Astrocyte of the cerebellum (primary cell): ENCODE results near the gene GNLY.
"Not testable (repeated sequence)": the region's sequence is repeated elsewhere in the genome, so short reads cannot be mapped to it uniquely, and the experiment has no call there.

Source experiments
- DNase-seq: peaks from one replicate; pipeline ENCODE4 v3.0.0-alpha.2; 2011; ENCODE audit warnings: low read depth
- H3K4me3 ChIP-seq: 2 replicates; pipeline ENCODE4 v1.5.1; 2011; ENCODE audit warnings: mild to moderate bottlenecking, low read depth, low read length, moderate library complexity
- CTCF ChIP-seq: IDR thresholded peaks from 2 replicates; pipeline ENCODE4 v1.5.1; 2012; ENCODE audit warnings: low read length, low read depth, moderate library complexity, mild to moderate bottlenecking; ENCODE audit errors: missing control alignments
- in situ Hi-C: cut with HindIII; loops from 2 replicates; pipeline ENCODE4 v1.10.0; 2017; ENCODE audit warnings: low sequenced_read_pairs

The GNLY gene

GRCh38 chr2:85668009-85668856 is 25.9 kb upstream of the GNLY start, which contains the start of gene SFTPB:
Gene SFTPB, minus strand, starts transcription at chr2:85668199. Its CDS starts 16 bp downstream, at chr2:85668183.
- no peak within 1 kb of the TSS for H3K4me3 ChIP-seq
- TF ChIP-seq CTCF = no peak
- in situ Hi-C loops = no loop called here
- DNase-seq = no peak

GRCh38 chr2:85668857-85669142 is 25.4 kb upstream of the GNLY start:
- in situ Hi-C loops = no loop called here
- no peak overlapping the region for H3K4me3 ChIP-seq
- TF ChIP-seq CTCF = no peak
- no peak for DNase-seq

GRCh38 chr2:85669549-85669948 is 24.6 kb upstream of the GNLY start:
- H3K4me3 ChIP-seq = no peak overlapping the region
- no peak for TF ChIP-seq CTCF
- no peak for DNase-seq
- in situ Hi-C loops = no loop called here

- in situ Hi-C loops, H3K4me3 ChIP-seq, DNase-seq: not testable (repeated sequence)
Measured at GRCh38 chr2:85670416-85670815, 23.7 kb upstream of the GNLY start.

GRCh38 chr2:85672456-85672855 is 21.7 kb upstream of the GNLY start:
- in situ Hi-C loops = no loop called here
- DNase-seq = no peak
- H3K4me3 ChIP-seq = no peak overlapping the region
- TF ChIP-seq CTCF = no peak

- no peak overlapping the region for H3K4me3 ChIP-seq
- no peak for TF ChIP-seq CTCF
- in situ Hi-C loops = no loop called here
- DNase-seq = no peak
Measured at GRCh38 chr2:85673716-85674375, 20.3 kb upstream of the GNLY start.

GRCh38 chr2:85674417-85674816 is 19.7 kb upstream of the GNLY start:
- no peak overlapping the region for H3K4me3 ChIP-seq
- no peak for TF ChIP-seq CTCF
- in situ Hi-C loops = no loop called here
- no peak for DNase-seq
